ENCODE data around the gene KCP.
"Not testable (repeated sequence)": the region's sequence is repeated elsewhere in the genome, so short reads cannot be mapped to it uniquely, and the experiment has no call there.

DNA sequence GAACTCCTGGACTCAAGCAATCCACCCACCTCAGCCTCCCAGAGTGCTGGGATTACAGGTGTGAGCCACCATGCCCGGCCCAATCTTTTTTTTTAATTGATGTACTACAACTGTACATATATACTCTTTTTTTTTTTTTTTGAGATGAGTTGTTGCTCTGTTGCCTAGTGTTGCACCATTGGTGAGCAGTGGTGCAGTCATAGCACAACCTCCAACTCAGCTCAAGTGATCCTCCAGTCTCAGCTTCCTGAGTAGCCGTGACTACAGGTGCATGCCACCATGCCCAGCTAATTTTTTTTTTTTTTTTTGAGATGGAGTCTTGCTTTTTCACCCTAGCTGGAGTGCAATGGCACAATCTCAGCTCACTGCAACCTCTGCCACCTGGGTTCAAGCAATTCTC is 32.7 kb upstream of the KCP start:
- TF ChIP-seq RCOR1 (conservative IDR thresholded peaks at IDR 0.05; ENCODE audit: low read depth, low read length); MXI1 (IDR thresholded peaks at IDR 0.05; ENCODE audit: low read depth, low read length); HDAC6 (IDR thresholded peaks at IDR 0.05; ENCODE audit: unreplicated experiment): not testable (repeated sequence)
- TF ChIP-seq, protein P1, sequence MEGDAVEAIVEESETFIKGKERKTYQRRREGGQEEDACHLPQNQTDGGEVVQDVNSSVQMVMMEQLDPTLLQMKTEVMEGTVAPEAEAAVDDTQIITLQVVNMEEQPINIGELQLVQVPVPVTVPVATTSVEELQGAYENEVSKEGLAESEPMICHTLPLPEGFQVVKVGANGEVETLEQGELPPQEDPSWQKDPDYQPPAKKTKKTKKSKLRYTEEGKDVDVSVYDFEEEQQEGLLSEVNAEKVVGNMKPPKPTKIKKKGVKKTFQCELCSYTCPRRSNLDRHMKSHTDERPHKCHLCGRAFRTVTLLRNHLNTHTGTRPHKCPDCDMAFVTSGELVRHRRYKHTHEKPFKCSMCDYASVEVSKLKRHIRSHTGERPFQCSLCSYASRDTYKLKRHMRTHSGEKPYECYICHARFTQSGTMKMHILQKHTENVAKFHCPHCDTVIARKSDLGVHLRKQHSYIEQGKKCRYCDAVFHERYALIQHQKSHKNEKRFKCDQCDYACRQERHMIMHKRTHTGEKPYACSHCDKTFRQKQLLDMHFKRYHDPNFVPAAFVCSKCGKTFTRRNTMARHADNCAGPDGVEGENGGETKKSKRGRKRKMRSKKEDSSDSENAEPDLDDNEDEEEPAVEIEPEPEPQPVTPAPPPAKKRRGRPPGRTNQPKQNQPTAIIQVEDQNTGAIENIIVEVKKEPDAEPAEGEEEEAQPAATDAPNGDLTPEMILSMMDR (IDR thresholded peaks at IDR 0.05 in 2 of 3, conservative IDR thresholded peaks at IDR 0.05 in 1 of 3; ENCODE audit: control insufficient read depth in 2 of 3, extremely low read depth in 1 of 3, insufficient read depth in 1 of 3, low read depth in 3 of 3, low read length in 3 of 3) = not testable (repeated sequence)

Data from GM12878 (cell line).